Measurements from ENCODE around the gene MYLIP. TPM values are rescaled to one million over a fixed set of nuclear protein-coding genes. Genes with fewer than 3 reads are reported as not detected.

Gene MYLIP
- total RNA-seq, 4 donors from 2014 or later, result 20.1 to 46.2 (median 24.7) TPM

DNA sequence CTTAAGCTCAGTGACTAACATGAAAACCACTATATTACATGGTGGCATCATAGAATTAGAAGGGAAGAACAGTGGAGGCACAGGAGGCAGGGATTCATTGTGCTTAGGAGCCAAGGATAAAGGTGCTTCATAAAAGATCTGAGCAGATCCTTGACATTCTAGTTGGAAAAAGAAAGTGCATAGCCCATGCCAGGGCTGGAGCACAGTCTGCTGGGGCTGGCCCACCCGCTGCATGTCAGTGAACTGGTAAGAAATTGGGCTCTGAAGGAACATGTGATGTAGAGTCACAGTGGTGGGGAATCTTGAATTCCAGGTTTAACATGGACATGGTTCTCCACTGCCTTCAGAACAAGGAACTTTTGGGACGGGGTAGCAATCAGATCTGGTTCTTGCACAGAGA is 20.4 kb downstream of the MYLIP start:
- H3K4me3 ChIP-seq, result no peak overlapping the region
- DNase-seq, result no peak
- H3K4me1 ChIP-seq, result peaks cover 0 to 16% (median 0%) of the 10 kb centered on the region in 4 donors
- H3K27me3 ChIP-seq, result no peaks in the 10 kb centered on the region
- H3K9me3 ChIP-seq, result no peaks in the 10 kb centered on the region
- H3K36me3 ChIP-seq, result peaks cover 0 to 62% (median 0%) of the 10 kb centered on the region in 3 donors
- H3K27ac ChIP-seq, result no peak overlapping the region
- no peak for TF ChIP-seq POLR2A (IDR thresholded peaks at IDR 0.05)
- TF ChIP-seq, protein P1, sequence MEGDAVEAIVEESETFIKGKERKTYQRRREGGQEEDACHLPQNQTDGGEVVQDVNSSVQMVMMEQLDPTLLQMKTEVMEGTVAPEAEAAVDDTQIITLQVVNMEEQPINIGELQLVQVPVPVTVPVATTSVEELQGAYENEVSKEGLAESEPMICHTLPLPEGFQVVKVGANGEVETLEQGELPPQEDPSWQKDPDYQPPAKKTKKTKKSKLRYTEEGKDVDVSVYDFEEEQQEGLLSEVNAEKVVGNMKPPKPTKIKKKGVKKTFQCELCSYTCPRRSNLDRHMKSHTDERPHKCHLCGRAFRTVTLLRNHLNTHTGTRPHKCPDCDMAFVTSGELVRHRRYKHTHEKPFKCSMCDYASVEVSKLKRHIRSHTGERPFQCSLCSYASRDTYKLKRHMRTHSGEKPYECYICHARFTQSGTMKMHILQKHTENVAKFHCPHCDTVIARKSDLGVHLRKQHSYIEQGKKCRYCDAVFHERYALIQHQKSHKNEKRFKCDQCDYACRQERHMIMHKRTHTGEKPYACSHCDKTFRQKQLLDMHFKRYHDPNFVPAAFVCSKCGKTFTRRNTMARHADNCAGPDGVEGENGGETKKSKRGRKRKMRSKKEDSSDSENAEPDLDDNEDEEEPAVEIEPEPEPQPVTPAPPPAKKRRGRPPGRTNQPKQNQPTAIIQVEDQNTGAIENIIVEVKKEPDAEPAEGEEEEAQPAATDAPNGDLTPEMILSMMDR (IDR thresholded peaks at IDR 0.05), result no peak

DNA sequence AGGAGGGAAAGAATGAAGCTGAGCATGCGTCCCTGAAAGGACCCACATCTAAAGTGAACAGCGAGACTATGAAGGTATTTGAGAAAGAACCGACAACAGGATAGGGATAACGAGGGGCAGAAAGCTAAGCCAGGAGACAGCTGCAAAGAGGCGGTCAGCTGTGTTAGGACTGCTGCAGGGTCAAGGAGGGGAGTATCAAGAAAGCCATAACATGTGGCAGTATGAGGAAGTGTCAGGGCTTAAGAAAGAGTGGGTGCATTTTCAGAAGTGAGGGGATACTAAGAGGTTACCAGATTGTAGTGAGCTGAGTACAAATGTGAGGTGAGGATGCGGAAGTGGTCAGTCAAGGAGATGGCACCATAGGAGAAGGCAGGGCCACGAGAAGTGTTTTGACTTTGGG is 21.2 kb downstream of the MYLIP start:
- no peak overlapping the region for H3K27ac ChIP-seq
- H3K9me3 ChIP-seq, result no peaks in the 10 kb centered on the region
- H3K4me1 ChIP-seq, result peaks cover 0 to 16% (median 0%) of the 10 kb centered on the region in 4 donors
- no peak overlapping the region for H3K4me3 ChIP-seq
- TF ChIP-seq, protein P1 (IDR thresholded peaks at IDR 0.05), result no peak
- no peak for TF ChIP-seq POLR2A (IDR thresholded peaks at IDR 0.05)
- H3K27me3 ChIP-seq, result no peaks in the 10 kb centered on the region
- DNase-seq, result no peak
- peaks cover 0 to 55% (median 0%) of the 10 kb centered on the region in 3 donors for H3K36me3 ChIP-seq

DNA sequence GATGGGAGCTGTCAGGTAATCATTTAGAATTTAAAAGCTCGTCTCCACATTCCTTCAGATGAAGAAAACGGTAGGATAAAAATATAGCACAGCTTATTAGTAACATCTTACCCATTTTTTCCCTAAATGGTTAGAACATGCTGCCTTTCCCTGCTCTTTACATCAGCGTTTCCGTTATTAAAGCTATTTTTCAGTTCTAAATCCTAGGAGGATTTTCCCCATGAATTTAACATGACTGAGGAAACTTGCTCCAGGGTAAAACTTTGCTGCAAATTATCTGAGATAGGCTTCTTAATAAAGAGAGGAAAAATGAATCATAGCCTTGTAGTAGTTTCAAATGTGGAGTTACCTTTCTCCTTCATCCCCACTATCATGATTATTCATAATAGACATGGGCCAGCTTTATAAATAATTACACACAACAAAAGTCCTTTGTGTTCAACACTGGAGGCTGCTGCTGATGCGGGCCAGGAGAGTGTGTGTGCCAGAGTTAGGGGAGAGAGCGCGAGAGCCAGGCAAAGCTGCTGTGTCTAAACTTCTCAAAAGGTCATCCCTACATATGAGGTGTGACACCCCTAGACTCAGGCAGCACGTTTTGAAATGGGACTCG is 24.4 kb downstream of the MYLIP start:
- Histone ChIP-seq H3K9me3 (no peaks in the 10 kb centered on the region), H3K4me1 (peaks cover 0 to 4% (median 0%) of the 10 kb centered on the region in 4 donors), H3K4me3 (no peak overlapping the region), H3K27me3 (no peaks in the 10 kb centered on the region), H3K27ac (no peak overlapping the region), H3K36me3 (peaks cover 0 to 28% (median 0%) of the 10 kb centered on the region in 3 donors)
- TF ChIP-seq POLR2A (IDR thresholded peaks at IDR 0.05), result no peak
- TF ChIP-seq, protein P1 (IDR thresholded peaks at IDR 0.05), result no peak
- no peak for DNase-seq

DNA sequence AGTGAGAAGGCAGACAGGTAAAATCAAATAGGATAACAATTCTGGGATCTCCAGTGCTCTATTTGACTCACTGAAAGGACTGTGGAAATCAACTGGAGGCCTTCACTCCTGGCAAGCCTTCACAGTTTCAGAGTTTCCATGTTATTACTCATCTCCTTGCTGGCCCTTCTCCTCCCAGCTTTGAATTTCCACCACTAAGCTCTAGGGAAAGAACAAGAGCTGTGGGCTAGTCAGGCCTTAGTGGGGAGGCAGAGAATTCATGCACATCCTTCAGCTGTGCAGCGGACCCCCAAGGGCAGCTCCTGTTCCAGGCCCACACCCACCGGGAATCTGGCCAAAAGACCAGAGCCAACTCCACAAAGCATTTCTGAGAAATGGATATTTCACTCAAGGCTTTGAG is 26.0 kb downstream of the MYLIP start:
- Histone ChIP-seq H3K4me3 (no peak overlapping the region), H3K4me1 (no peaks in the 10 kb centered on the region), H3K27me3 (no peaks in the 10 kb centered on the region), H3K36me3 (peaks cover 0 to 16% (median 0%) of the 10 kb centered on the region in 3 donors), H3K27ac (no peak overlapping the region), H3K9me3 (no peaks in the 10 kb centered on the region)
- TF ChIP-seq POLR2A (IDR thresholded peaks at IDR 0.05), result no peak
- TF ChIP-seq, protein P1 (IDR thresholded peaks at IDR 0.05), result no peak
- DNase-seq, result no peak

DNA sequence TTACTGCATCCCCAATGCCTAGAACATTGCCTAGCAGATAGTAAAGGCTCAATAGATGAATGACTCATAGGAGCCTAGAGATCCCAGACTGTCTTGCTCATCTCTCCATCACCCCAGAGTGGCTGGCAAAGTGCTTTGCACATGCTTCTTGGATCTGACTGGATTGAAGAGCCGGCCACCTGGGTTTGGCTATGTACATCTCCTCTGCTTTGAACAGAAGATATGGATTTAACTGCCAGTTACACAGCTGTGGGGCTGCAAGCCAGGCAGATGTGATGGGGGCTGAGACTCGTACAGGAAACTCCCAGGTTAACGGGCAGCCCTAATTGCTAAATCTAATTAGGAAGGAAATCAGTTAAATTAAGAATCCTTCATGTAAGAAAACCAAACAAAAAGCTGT is 28.6 kb downstream of the MYLIP start:
- Histone ChIP-seq H3K4me3 (no peak overlapping the region), H3K4me1 (no peaks in the 10 kb centered on the region), H3K27ac (no peak overlapping the region), H3K9me3 (no peaks in the 10 kb centered on the region), H3K36me3 (peaks cover 0 to 5% (median 0%) of the 10 kb centered on the region in 3 donors), H3K27me3 (no peaks in the 10 kb centered on the region)
- no peak for DNase-seq
- TF ChIP-seq, protein P1 (IDR thresholded peaks at IDR 0.05), result no peak
- TF ChIP-seq POLR2A (IDR thresholded peaks at IDR 0.05), result no peak

Measured in Peyer's patch (tissue), 4 donors.